ENCODE results near the gene TTC7B.

Gene TTC7B

GRCh38 chr14:90755661-90756304 is 60.4 kb downstream of the TTC7B start:
- Histone ChIP-seq H4K20me1 (ENCODE audit: low read depth, low read length) (no peaks in the 10 kb centered on the region), H3K79me2 (ENCODE audit: insufficient read depth, low read length) (no peaks in the 10 kb centered on the region), H3F3A (ENCODE audit: insufficient read depth) (no peaks in the 10 kb centered on the region), H2AFZ (ENCODE audit: low read depth, low read length, severe bottlenecking) (no peak overlapping the region), H3K27ac (ENCODE audit: low read depth, low read length) (no peak overlapping the region), H3K36me3 (ENCODE audit: low read length) (no peaks in the 10 kb centered on the region), H3K27me3 (ENCODE audit: low read length) (no peaks in the 10 kb centered on the region), H3K9ac (ENCODE audit: low read length) (no peak overlapping the region), H3K9me2 (replicated peaks; ENCODE audit: insufficient read depth, low read length) (no peaks in the 10 kb centered on the region), H3K9me3 (ENCODE audit: insufficient read depth, low read length) (no peaks in the 10 kb centered on the region), H3K4me2 (ENCODE audit: low read depth, low read length, poor library complexity, severe bottlenecking) (no peak overlapping the region), H3K4me3 (ENCODE audit: insufficient read depth, low read length, poor library complexity, severe bottlenecking) (no peak overlapping the region)
- TF ChIP-seq, protein P1, sequence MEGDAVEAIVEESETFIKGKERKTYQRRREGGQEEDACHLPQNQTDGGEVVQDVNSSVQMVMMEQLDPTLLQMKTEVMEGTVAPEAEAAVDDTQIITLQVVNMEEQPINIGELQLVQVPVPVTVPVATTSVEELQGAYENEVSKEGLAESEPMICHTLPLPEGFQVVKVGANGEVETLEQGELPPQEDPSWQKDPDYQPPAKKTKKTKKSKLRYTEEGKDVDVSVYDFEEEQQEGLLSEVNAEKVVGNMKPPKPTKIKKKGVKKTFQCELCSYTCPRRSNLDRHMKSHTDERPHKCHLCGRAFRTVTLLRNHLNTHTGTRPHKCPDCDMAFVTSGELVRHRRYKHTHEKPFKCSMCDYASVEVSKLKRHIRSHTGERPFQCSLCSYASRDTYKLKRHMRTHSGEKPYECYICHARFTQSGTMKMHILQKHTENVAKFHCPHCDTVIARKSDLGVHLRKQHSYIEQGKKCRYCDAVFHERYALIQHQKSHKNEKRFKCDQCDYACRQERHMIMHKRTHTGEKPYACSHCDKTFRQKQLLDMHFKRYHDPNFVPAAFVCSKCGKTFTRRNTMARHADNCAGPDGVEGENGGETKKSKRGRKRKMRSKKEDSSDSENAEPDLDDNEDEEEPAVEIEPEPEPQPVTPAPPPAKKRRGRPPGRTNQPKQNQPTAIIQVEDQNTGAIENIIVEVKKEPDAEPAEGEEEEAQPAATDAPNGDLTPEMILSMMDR (IDR thresholded peaks at IDR 0.05; ENCODE audit: insufficient read depth, low read length, poor library complexity, severe bottlenecking), result no peak
- TF ChIP-seq EZH2phosphoT487 (conservative IDR thresholded peaks at IDR 0.05; ENCODE audit: low read length), result no peak

DNA sequence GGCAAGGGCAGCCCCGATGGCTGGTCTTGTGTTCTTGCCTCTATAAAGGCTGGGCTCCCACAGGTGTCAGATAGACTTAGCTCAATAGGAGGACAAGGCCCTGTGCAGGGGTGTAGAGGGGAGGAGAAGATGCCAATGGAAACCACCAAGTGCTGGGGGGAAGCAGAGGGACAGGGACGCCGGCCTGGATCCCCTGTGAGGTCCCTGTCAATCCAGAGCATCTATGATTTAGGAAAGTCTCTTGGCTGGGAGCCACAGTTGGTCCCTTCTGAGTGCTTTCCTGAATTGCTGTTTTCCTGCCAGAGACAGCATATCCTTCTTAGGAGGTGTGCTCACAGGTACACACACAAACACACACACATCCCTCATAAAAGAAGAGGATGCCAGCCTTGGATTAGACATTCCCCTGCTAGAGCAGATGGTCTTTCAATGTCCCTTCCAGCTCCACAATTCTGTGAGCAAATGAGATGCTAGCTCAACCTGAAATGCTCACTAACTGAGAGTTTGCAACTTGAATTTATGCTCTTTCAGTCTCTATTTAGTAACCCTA is 62.7 kb downstream of the TTC7B start:
- Histone ChIP-seq H3K9me2 (replicated peaks; ENCODE audit: insufficient read depth, low read length) (no peaks in the 10 kb centered on the region), H3K4me3 (ENCODE audit: insufficient read depth, low read length, poor library complexity, severe bottlenecking) (no peak overlapping the region), H3K4me2 (ENCODE audit: low read depth, low read length, poor library complexity, severe bottlenecking) (no peak overlapping the region), H3K36me3 (ENCODE audit: low read length) (no peaks in the 10 kb centered on the region), H3F3A (ENCODE audit: insufficient read depth) (no peaks in the 10 kb centered on the region), H3K9me3 (ENCODE audit: insufficient read depth, low read length) (no peaks in the 10 kb centered on the region), H3K27me3 (ENCODE audit: low read length) (no peaks in the 10 kb centered on the region), H3K27ac (ENCODE audit: low read depth, low read length) (no peak overlapping the region), H4K20me1 (ENCODE audit: low read depth, low read length) (no peaks in the 10 kb centered on the region), H3K79me2 (ENCODE audit: insufficient read depth, low read length) (no peaks in the 10 kb centered on the region), H2AFZ (ENCODE audit: low read depth, low read length, severe bottlenecking) (no peak overlapping the region), H3K9ac (ENCODE audit: low read length) (no peak overlapping the region)
- TF ChIP-seq, protein P1 (IDR thresholded peaks at IDR 0.05; ENCODE audit: insufficient read depth, low read length, poor library complexity, severe bottlenecking), result no peak
- TF ChIP-seq EZH2phosphoT487 (conservative IDR thresholded peaks at IDR 0.05; ENCODE audit: low read length), result no peak

GRCh38 chr14:90750701-90751100 is 65.5 kb downstream of the TTC7B start:
- no peak overlapping the region for H3K9ac ChIP-seq (ENCODE audit: low read length)
- no peaks in the 10 kb centered on the region for H3K27me3 ChIP-seq (ENCODE audit: low read length)
- no peaks in the 10 kb centered on the region for H3K9me3 ChIP-seq (ENCODE audit: insufficient read depth, low read length)
- H3K4me2 ChIP-seq (ENCODE audit: low read depth, low read length, poor library complexity, severe bottlenecking), result no peak overlapping the region
- H3K36me3 ChIP-seq (ENCODE audit: low read length), result no peaks in the 10 kb centered on the region
- no peak overlapping the region for H3K4me3 ChIP-seq (ENCODE audit: insufficient read depth, low read length, poor library complexity, severe bottlenecking)
- no peaks in the 10 kb centered on the region for H3K79me2 ChIP-seq (ENCODE audit: insufficient read depth, low read length)
- H4K20me1 ChIP-seq (ENCODE audit: low read depth, low read length), result no peaks in the 10 kb centered on the region
- TF ChIP-seq EZH2phosphoT487 (conservative IDR thresholded peaks at IDR 0.05; ENCODE audit: low read length), result no peak
- TF ChIP-seq, protein P1 (IDR thresholded peaks at IDR 0.05; ENCODE audit: insufficient read depth, low read length, poor library complexity, severe bottlenecking), result no peak
- H3K9me2 ChIP-seq (replicated peaks; ENCODE audit: insufficient read depth, low read length), result no peaks in the 10 kb centered on the region
- H3F3A ChIP-seq (ENCODE audit: insufficient read depth), result no peaks in the 10 kb centered on the region
- no peak overlapping the region for H2AFZ ChIP-seq (ENCODE audit: low read depth, low read length, severe bottlenecking)
- H3K27ac ChIP-seq (ENCODE audit: low read depth, low read length), result no peak overlapping the region

All from SU-DHL-6 (cell line).